ENCODE data around the gene ATP8B4. TPM values are rescaled to one million over a fixed set of nuclear protein-coding genes. Genes with fewer than 3 reads are reported as not detected.

ATP8B4 gene
- polyA plus RNA-seq, 1 donor (not counting 4 experiments of a cell fraction or from before 2014, with no cell fraction given) = 0.05 TPM

GRCh38 chr15:50144341-50145120, 25.5 kb upstream of the ATP8B4 start:
- Histone ChIP-seq H3K9ac (ENCODE audit: control insufficient read depth, extremely low read depth, insufficient read depth, low read length) (no peak overlapping the region), H3K9me3 (ENCODE audit: control insufficient read depth, low read depth, low read length) (no peaks in the 10 kb centered on the region), H3K27me3 (ENCODE audit: control insufficient read depth, extremely low read depth, insufficient read depth, low read length) (no peaks in the 10 kb centered on the region), H3K27ac (ENCODE audit: control insufficient read depth, insufficient read depth, low read length) (no peak overlapping the region), H2AFZ (ENCODE audit: control insufficient read depth, low read length) (no peak overlapping the region), H3K4me1 (ENCODE audit: control insufficient read depth, extremely low read depth, insufficient read depth, low read length) (peaks cover 3% of the 10 kb centered on the region), H3K9me1 (ENCODE audit: control insufficient read depth, extremely low read depth, insufficient read depth, low read length) (no peaks in the 10 kb centered on the region), H3K4me2 (ENCODE audit: control insufficient read depth, extremely low read depth, insufficient read depth, low read depth, low read length) (no peak overlapping the region), H4K20me1 (ENCODE audit: control insufficient read depth, extremely low read depth, insufficient read depth, low read length) (no peaks in the 10 kb centered on the region), H3K36me3 (ENCODE audit: control insufficient read depth in 2 of 2, extremely low read depth in 1 of 2, insufficient read depth in 2 of 2, low read length in 2 of 2) (no peaks in the 10 kb centered on the region), H3K4me3 (ENCODE audit: control insufficient read depth in 2 of 3, extremely low read depth in 1 of 3, insufficient read depth in 2 of 3, low read depth in 1 of 3, low read length in 3 of 3) (no peak overlapping the region), H3K79me2 (ENCODE audit: control insufficient read depth, insufficient read depth, low read length) (no peaks in the 10 kb centered on the region)
- DNase-seq (ENCODE audit: low read depth, low spot score) (no peak), FAIRE-seq (no peak)
- dilution Hi-C loops (cut with MboI; ENCODE audit: extremely low pct_ligation_motif_present, low sequenced_read_pairs) = no loop called here
- no peak for TF ChIP-seq CTCF (optimal IDR thresholded peaks at IDR 0.05 in 1 of 3, IDR thresholded peaks at IDR 0.05 in 1 of 3, conservative IDR thresholded peaks at IDR 0.05 in 1 of 3; ENCODE audit: extremely low read depth in 1 of 3, insufficient read depth in 2 of 3, low read length in 3 of 3)
- TF ChIP-seq EZH2 (IDR thresholded peaks at IDR 0.05; ENCODE audit: low read length) = no peak

- Histone ChIP-seq H3K4me1 (ENCODE audit: control insufficient read depth, extremely low read depth, insufficient read depth, low read length) (peaks cover 3% of the 10 kb centered on the region), H4K20me1 (ENCODE audit: control insufficient read depth, extremely low read depth, insufficient read depth, low read length) (no peaks in the 10 kb centered on the region), H3K4me2 (ENCODE audit: control insufficient read depth, extremely low read depth, insufficient read depth, low read depth, low read length) (no peak overlapping the region), H3K9ac (ENCODE audit: control insufficient read depth, extremely low read depth, insufficient read depth, low read length) (no peak overlapping the region), H3K27me3 (ENCODE audit: control insufficient read depth, extremely low read depth, insufficient read depth, low read length) (no peaks in the 10 kb centered on the region), H3K9me3 (ENCODE audit: control insufficient read depth, low read depth, low read length) (no peaks in the 10 kb centered on the region), H3K27ac (ENCODE audit: control insufficient read depth, insufficient read depth, low read length) (no peak overlapping the region), H3K36me3 (ENCODE audit: control insufficient read depth in 2 of 2, extremely low read depth in 1 of 2, insufficient read depth in 2 of 2, low read length in 2 of 2) (no peaks in the 10 kb centered on the region), H3K79me2 (ENCODE audit: control insufficient read depth, insufficient read depth, low read length) (no peaks in the 10 kb centered on the region), H3K9me1 (ENCODE audit: control insufficient read depth, extremely low read depth, insufficient read depth, low read length) (no peaks in the 10 kb centered on the region), H3K4me3 (ENCODE audit: control insufficient read depth in 2 of 3, extremely low read depth in 1 of 3, insufficient read depth in 2 of 3, low read depth in 1 of 3, low read length in 3 of 3) (no peak overlapping the region), H2AFZ (ENCODE audit: control insufficient read depth, low read length) (no peak overlapping the region)
- TF ChIP-seq EZH2 (IDR thresholded peaks at IDR 0.05; ENCODE audit: low read length) = no peak
- no peak for TF ChIP-seq CTCF (optimal IDR thresholded peaks at IDR 0.05 in 1 of 3, IDR thresholded peaks at IDR 0.05 in 1 of 3, conservative IDR thresholded peaks at IDR 0.05 in 1 of 3; ENCODE audit: extremely low read depth in 1 of 3, insufficient read depth in 2 of 3, low read length in 3 of 3)
- dilution Hi-C loops (cut with MboI; ENCODE audit: extremely low pct_ligation_motif_present, low sequenced_read_pairs) = no loop called here
- no peak for DNase-seq (ENCODE audit: low read depth, low spot score)
- FAIRE-seq = no peak
Measured at GRCh38 chr15:50143255-50143860, 24.3 kb upstream of the ATP8B4 start.
